Activated CD8-positive, alpha-beta memory T cell treated with anti-CD3 and anti-CD28 coated beads, Interleukin-2, amount 50 U/mL, for 24 hours (primary cell): Measurements from ENCODE around the gene TSHZ1.

ENCODE experiments used
- DNase-seq: peaks from one replicate; pipeline ENCODE4 v3.0.0-alpha.2; 2020; ENCODE audit errors: extremely low read depth

TSHZ1 gene

GRCh38 chr18:75269124-75269680 lies 58.6 kb downstream of the TSHZ1 start:
- no peak for DNase-seq

DNA sequence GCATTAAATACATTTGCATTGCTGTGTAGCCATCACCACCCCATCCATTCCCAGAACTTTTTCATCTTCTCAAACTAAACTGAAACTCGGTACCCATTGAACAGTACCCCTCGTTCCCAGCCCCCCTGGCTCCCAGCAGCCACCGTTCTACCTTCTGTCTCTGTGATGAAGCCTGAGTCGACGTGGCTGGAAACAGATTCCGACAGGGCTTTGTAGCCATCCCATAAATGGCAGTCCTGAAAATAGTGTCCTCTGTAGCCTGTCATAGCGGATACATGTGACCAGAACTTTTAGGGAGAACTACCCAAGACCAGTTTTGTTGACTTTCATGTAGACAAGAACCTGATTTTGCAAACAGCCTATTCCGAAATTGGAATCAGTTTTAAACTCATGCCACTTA lies 59.1 kb downstream of the TSHZ1 start:
- no peak for DNase-seq

- DNase-seq, result no peak
Observed at GRCh38 chr18:75271952-75272351, 61.4 kb downstream of the TSHZ1 start.

DNA sequence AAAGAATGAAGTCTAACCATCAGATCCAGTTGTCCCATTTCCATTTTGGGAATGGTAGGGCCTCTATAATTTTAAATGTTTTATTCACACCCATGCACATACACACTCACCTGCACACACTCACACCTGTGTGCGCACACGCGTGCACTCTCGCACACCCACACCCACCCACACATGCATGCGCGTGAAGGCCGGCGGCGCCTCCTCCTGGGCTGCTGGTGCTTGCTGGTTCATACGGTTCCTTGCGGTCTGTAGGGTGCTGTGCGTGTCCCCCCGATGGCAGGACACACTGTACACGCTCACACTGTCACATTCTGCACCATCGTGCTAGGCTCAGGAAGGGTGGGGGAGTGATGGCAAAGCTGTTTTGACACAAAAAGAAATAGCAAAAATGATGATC lies 63.2 kb downstream of the TSHZ1 start:
- no peak for DNase-seq

GRCh38 chr18:75275226-75275625 lies 64.6 kb downstream of the TSHZ1 start:
- no peak for DNase-seq

GRCh38 chr18:75276818-75277609 lies 66.4 kb downstream of the TSHZ1 start:
- no peak for DNase-seq

- DNase-seq, result no peak
Observed at GRCh38 chr18:75277610-75277928, 67.0 kb downstream of the TSHZ1 start.

- no peak for DNase-seq
Observed at GRCh38 chr18:75279381-75279780, 68.8 kb downstream of the TSHZ1 start.

DNA sequence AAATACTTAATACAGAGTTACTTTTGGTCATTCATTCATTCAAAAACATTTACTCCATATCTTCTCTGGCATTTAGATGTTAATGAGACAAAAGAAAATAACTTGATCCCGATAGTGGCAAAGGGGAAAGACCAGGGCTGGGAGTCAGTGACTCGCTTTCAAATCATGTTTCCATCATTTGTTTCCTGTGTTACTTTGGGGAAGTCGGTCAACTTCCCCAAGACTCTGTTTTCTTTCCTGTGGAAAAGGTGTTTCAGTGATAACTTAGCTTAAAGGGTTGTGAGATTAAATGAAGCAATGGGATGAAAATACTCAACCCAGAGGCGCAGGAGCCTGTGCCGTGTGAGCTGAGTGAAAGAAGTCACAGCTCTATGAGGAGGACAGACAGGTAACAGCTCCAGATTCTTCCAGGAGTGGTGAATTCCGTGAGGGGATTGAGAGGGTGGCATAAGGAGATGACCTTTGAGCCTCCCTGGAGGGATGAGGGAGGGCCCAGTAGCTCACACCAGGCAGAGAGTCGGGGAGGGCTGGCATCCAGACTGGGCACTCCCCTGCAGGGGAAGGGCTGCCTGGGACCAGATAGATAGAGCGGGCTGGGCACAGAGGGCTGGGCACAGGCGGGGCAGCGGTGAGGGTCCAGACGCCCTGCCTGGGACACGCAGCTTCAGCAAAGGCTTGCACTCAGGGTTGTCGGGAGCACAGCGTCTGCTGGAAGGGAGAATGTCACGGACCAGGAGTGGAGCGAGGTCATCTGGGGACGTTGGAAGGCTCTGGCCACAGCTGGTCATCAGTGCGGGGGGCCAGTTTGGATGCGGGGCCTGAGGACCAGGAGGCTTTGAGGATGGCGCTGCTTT lies 70.1 kb downstream of the TSHZ1 start:
- no peak for DNase-seq

GRCh38 chr18:75282746-75283145 lies 72.1 kb downstream of the TSHZ1 start:
- no peak for DNase-seq

DNA sequence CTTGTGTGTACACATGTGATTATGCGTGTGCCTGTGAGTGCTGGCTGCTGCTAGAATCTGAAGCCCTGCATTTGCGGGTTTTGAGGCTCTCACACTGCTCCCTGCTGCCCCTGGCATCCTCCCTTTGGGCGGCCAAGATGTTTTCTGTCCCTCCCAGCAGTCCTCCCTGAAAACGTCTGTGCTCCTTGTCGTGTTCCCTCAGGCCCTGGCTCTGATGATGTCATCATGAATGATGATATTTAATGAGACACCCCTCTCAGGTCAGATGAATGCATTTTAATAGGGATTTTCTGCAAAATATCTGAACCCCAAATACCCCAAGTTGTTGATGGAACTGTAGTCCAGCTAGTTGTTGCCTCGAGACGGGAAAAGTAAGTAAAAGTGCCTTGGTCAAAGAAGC lies 73.1 kb downstream of the TSHZ1 start:
- DNase-seq, result no peak

- DNase-seq, result no peak
Observed at GRCh38 chr18:75284566-75284965, 74.0 kb downstream of the TSHZ1 start.

DNA sequence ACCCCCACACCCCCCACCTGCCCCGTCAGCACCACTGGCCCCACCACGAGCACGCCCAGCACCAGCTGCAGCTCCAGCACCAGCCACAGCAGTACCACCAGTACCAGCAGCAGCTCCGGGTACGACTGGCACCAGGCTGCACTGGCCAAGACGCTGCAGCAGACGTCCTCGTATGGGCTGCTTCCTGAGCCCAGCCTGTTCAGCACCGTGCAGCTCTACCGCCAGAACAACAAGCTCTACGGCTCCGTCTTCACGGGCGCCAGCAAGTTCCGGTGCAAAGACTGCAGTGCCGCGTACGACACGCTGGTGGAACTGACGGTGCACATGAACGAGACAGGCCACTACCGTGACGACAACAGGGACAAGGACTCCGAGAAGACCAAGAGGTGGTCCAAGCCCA lies 75.3 kb downstream of the TSHZ1 start:
- DNase-seq, result no peak

- no peak for DNase-seq
Observed at GRCh38 chr18:75287006-75287405, 76.4 kb downstream of the TSHZ1 start.

- DNase-seq, result no peak
Observed at GRCh38 chr18:75287700-75288099, 77.1 kb downstream of the TSHZ1 start.

DNA sequence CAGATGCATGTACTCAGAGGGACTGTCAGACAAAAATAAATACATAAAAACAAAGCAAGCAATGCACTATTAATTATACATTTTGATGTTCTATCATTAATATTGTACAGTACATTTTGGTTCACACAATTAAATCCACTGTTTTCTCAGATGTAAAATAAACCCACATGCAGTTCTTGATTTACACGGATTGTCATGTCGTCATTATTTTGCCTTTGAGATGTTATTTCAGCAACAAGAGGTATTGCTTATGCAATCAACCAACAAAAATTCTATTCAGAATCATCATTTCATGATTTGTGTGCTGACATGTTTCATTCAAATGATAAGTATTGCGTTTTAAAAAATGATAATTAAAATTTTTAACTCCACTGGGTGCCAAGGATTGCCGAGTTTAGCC lies 79.2 kb downstream of the TSHZ1 start:
- DNase-seq, result no peak

DNA sequence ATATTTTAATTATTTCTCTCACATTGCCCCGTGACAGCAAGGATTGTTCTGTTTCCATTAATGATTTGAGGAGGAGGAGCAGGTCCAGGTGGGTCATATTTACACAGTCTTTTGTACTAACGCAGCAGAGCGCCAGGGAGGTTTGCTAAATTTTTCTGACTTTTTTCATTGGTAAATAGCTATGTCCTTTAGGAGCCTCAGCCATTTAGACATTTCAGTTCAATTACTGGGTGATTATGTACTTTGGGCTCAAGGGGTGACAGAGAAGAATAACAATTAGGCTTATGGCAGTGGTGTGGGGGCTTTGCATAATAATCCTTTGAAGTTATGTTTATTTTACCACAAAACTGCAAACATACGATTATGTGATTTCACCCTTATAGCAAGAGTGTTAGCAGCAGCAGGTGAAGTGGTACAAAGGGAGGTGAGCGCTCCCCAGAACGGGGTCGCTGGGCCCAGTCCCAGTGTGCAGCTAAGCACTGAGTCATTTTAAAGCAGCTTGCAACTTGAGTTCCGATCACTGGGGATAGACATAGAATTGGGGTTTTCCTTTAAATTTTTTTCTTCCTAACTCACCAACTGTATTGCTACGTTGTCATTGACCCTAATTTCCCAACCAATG lies 80.3 kb downstream of the TSHZ1 start:
- DNase-seq, result no peak

DNA sequence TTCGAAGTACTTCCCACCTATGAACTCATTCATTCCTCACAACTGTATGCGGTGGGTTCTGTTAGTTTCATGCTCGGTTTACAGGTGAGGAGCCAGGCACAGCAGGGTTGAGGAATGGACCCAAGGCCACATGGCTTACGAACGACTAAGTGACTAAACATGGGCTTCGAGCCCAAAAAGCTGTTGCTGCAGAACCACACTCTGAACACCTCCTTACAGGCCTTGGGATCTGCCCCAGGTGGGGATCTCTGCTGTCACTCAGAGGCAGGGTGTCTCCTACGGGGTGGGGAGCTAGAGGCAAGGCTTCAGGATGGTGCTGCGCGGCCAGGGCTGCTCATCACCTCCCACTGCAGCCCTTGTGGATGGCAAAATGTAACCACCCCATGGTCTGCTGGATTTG lies 80.9 kb downstream of the TSHZ1 start:
- DNase-seq, result no peak

GRCh38 chr18:75293591-75293990 lies 83.0 kb downstream of the TSHZ1 start:
- no peak for DNase-seq

DNA sequence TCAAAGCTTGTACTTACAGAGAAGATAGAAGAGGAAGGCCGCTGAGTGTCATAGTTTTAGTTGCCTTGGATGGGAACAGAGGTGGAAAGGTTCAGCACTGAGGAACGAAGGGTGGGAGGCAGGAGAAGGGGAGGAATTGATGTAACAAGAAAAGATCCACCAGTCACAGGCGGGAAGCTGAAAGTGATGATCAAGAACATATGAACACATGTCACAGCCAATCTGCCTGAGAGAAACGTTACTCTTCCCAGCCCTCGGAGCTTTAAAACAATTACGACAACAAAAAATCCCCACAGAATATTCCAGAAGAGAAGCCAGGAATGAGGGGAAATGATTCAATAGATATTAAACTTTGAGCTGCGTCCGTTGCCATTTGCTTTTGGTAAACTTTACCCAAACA lies 87.1 kb downstream of the TSHZ1 start:
- DNase-seq, result no peak

DNA sequence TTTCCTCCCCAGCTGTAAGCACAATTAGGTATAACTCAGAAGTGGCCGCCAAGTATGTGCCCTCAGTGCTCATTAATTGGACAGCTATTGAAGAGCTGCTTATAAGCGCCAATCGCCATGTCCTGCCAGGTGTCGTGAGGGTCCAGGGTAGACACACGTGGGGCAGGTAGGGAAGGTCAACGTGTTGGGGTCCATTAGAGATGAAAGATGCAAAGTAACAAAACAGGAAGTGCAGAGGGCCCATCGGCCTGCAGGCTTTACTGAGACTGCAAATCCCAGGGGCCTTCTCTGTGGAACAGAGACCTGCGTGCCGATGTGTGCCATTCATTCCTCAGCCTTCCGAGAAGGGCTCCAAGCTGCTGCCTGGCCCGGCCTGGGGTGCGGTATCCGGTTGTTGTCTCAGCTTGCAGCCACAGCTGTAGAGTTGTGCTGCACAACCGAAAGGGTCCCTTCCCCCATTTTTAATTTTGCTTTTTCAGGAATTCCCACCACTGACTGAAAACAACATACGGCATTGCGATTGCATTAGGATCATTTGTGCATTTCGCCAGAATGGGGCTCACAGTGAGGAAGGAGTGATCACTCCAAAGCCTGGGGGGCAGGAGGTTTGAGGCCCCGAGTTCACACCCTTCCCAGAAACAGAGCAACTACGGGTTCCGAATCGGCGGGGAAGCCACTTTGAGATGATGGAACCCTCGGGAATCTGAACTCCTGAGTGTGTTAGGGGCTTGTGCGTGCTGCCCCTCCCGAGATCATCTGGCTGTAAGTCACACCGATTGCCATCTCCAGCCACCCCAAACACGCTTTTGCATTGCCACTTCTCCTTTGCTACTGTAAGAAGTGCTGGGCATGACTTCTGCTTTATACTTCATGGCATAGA lies 94.3 kb downstream of the TSHZ1 start:
- no peak for DNase-seq

DNA sequence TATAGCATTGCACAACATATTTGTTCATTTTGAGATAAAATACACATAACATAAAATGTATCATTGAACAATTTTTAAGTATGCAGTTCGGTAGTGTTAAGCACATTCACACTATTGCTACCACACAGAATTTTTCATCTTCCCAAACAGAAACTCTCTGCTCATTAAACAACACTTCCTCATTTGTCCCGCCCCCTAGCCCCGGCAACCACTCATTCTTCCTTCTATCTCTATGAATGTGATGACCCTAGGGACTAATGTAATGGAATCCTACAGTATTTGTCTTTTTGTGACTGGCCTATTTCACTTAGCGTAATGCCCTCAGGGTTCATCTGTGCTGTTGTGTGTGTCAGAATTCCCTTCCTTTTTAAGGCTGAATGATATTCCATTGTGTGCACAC lies 95.4 kb downstream of the TSHZ1 start:
- DNase-seq, result no peak
